ENCODE results near the gene SLC25A11. TPM values are rescaled to one million over a fixed set of nuclear protein-coding genes. Genes with fewer than 3 reads are reported as not detected.

The SLC25A11 gene
- total and polyA plus RNA-seq, 4 donors, result 28.5 to 54.1 (median 46.0) TPM

GRCh38 chr17:4966844-4967538 is 27.1 kb upstream of the SLC25A11 start:
- H3K9me3 ChIP-seq (ENCODE audit: control insufficient read depth in 4 of 4, low read length in 3 of 4), result no peaks in the 10 kb centered on the region
- peak overlapping the region; percentile 59 to 84 for H3K9ac ChIP-seq (ENCODE audit: low read depth in 1 of 2, low read length in 2 of 2)
- peaks cover 7 to 42% (median 29%) of the 10 kb centered on the region in 4 donors for H3K4me1 ChIP-seq (ENCODE audit: control insufficient read depth in 4 of 4, insufficient read depth in 4 of 4, low read length in 3 of 4)
- TF ChIP-seq NR2F2 (IDR thresholded peaks at IDR 0.05) (peak; percentile 90), REST (IDR thresholded peaks at IDR 0.05) (no peak), FOXA1 (IDR thresholded peaks at IDR 0.05) (no peak), RXRA (IDR thresholded peaks at IDR 0.05) (peak; percentile 46 to 54), TAF1 (conservative IDR thresholded peaks at IDR 0.05) (peak; percentile 38), RAD21 (IDR thresholded peaks at IDR 0.05) (peak in 1 of 2 donors; percentile 63), CTCF (IDR thresholded peaks at IDR 0.05; ENCODE audit: low read depth, low read length, missing input control) (peak; percentile 3), JUND (IDR thresholded peaks at IDR 0.05) (peak in 1 of 2 donors; percentile 37), SP1 (IDR thresholded peaks at IDR 0.05) (peak; percentile 99), FOXA2 (IDR thresholded peaks at IDR 0.05) (no peak), HNF4A (conservative IDR thresholded peaks at IDR 0.05) (peak in 1 of 2 donors; percentile 16), HNF4G (IDR thresholded peaks at IDR 0.05) (no peak), MAX (IDR thresholded peaks at IDR 0.05) (peak; percentile 22), GABPA (IDR thresholded peaks at IDR 0.05 in 1 of 2, conservative IDR thresholded peaks at IDR 0.05 in 1 of 2) (peak in 1 of 2 donors; percentile 70), ZBTB33 (IDR thresholded peaks at IDR 0.05) (no peak)
- H3K4me3 ChIP-seq (ENCODE audit: low read depth in 1 of 3, low read length in 3 of 3), result peak overlapping the region; percentile 74 to 98 (median 97)
- H3K27ac ChIP-seq (ENCODE audit: low read depth in 1 of 2, low read length in 2 of 2), result peak overlapping the region; percentile 97 to 99
- H3K27me3 ChIP-seq (ENCODE audit: control insufficient read depth in 4 of 4, insufficient read depth in 4 of 4, low read length in 3 of 4), result no peaks in the 10 kb centered on the region
- H3K36me3 ChIP-seq (ENCODE audit: control insufficient read depth in 4 of 4, insufficient read depth in 3 of 4, low read depth in 1 of 4, low read length in 3 of 4), result peaks cover 0 to 5% (median 0%) of the 10 kb centered on the region in 4 donors
- under 1% methylated on average over 42 of the region's 42 CpGs for WGBS
- DNase-seq (ENCODE audit: low spot score), result peak; percentile 95

All from liver (tissue), 9 donors.